Karpas-422 (cell line): ENCODE results near the gene NR1H4. TPM values are rescaled to one million over a fixed set of nuclear protein-coding genes. Genes with fewer than 3 reads are reported as not detected.

Source experiments
- DNase-seq: peaks from one replicate; pipeline ENCODE4 v3.0.0-alpha.2; 2015
- H2AFZ ChIP-seq: fragments of 200-600 bp; sonication (generic); 2 replicates; pipeline ENCODE4 v1.6.1; 2014; ENCODE audit warnings: antibody characterized with exemption, low read length, mixed read lengths
- H3K27ac ChIP-seq: fragments of 200-600 bp; sonication (generic); 2 replicates; pipeline ENCODE4 v1.5.1; 2014; ENCODE audit warnings: mild to moderate bottlenecking, low read length, moderate library complexity
- H3K27me3 ChIP-seq: fragments of 200-600 bp; sonication (generic); 2 replicates; pipeline ENCODE4 v1.6.1; 2014; ENCODE audit warnings: low read length, mixed read lengths
- H3K36me3 ChIP-seq: fragments of 200-600 bp; sonication (generic); 2 replicates; pipeline ENCODE4 v1.6.1; 2014; ENCODE audit warnings: low read length, mixed read lengths; ENCODE audit not compliant: insufficient read depth
- H3K4me1 ChIP-seq: fragments of 200-600 bp; sonication (generic); 2 replicates; pipeline ENCODE4 v1.6.1; 2014; ENCODE audit warnings: mild to moderate bottlenecking, low read length, mixed read lengths
- H3K4me2 ChIP-seq: fragments of 200-600 bp; sonication (generic); 2 replicates; pipeline ENCODE4 v1.6.1; 2014; ENCODE audit warnings: low read length, low read depth, mild to moderate bottlenecking; ENCODE audit not compliant: poor library complexity, severe bottlenecking
- H3K4me3 ChIP-seq: fragments of 200-600 bp; sonication (generic); 2 replicates; pipeline ENCODE4 v1.5.1; 2014; ENCODE audit warnings: mild to moderate bottlenecking, antibody characterized with exemption, low read length, mixed read lengths
- H3K79me2 ChIP-seq: fragments of 200-600 bp; sonication (generic); 2 replicates; pipeline ENCODE4 v1.6.1; 2014; ENCODE audit warnings: mild to moderate bottlenecking, low read length, mixed read lengths
- H3K9ac ChIP-seq: fragments of 200-600 bp; sonication (generic); 2 replicates; pipeline ENCODE4 v1.6.0; 2014; ENCODE audit warnings: low read length
- H3K9me2 ChIP-seq: fragments of 200-600 bp; sonication (generic), shearing (Covaris generic); replicated peaks from 2 replicates; pipeline ENCODE4 v1.6.0; 2014; ENCODE audit warnings: mild to moderate bottlenecking, low read length, moderate library complexity; ENCODE audit not compliant: insufficient read depth
- H3K9me3 ChIP-seq: fragments of 300-700, 200-600 bp; sonication (generic); 2 replicates; pipeline ENCODE4 v1.6.1; 2014; ENCODE audit warnings: low read length, mixed read lengths
- H4K20me1 ChIP-seq: fragments of 200-600 bp; sonication (generic); 2 replicates; pipeline ENCODE4 v1.6.1; 2014; ENCODE audit warnings: mild to moderate bottlenecking, antibody characterized with exemption, low read length, low read depth; ENCODE audit not compliant: insufficient read depth
- small RNA-seq: library from RNA; depleted of rRNA; stranded (forward); fragments of <200 nt; gene quantifications from one replicate; pipeline ENCODE3, GENCODE V24; 2014
- total RNA-seq: library from RNA; depleted of rRNA; stranded (reverse); fragments of >200 nt; shearing (Covaris generic); gene quantifications from 2 replicates; pipeline ENCODE4 v1.2.3, GENCODE V29; 2014; ENCODE audit warnings: low replicate concordance; rRNA removed

The NR1H4 gene
- total RNA-seq, 1 experiment from 2014 or later: not detected

- Histone ChIP-seq H3K9ac (no peak overlapping the region), H3K9me2 (no peaks in the 10 kb centered on the region), H3K79me2 (no peaks in the 10 kb centered on the region), H3K4me1 (no peaks in the 10 kb centered on the region), H2AFZ (no peak overlapping the region), H3K27me3 (no peaks in the 10 kb centered on the region), H3K36me3 (no peaks in the 10 kb centered on the region), H4K20me1 (no peaks in the 10 kb centered on the region), H3K4me2 (no peak overlapping the region), H3K27ac (no peak overlapping the region), H3K4me3 (no peak overlapping the region), H3K9me3 (no peaks in the 10 kb centered on the region)
- DNase-seq: no peak
Observed at GRCh38 chr12:100612606-100613005, 138.9 kb downstream of the NR1H4 start.

Small RNA genes within 50 kb of the gene (small RNA-seq; reads per million reads assigned to genes)
- not detected for gene AC010200.2

Other genes starting within 250 kb of the NR1H4 start
- 1.9 and 6.2 TPM in 2 replicates for gene DEPDC4, start 206.8 kb upstream of the NR1H4 start, total RNA-seq
- 43.9 and 96.2 TPM in 2 replicates for gene SCYL2, start 206.7 kb upstream of the NR1H4 start, total RNA-seq
- gene SLC17A8, start 116.8 kb upstream of the NR1H4 start, total RNA-seq: 0.15 TPM in 1 of 2 replicates, not detected in the other
- gene GAS2L3, start 99.8 kb downstream of the NR1H4 start, total RNA-seq: 1.4 and 5.7 TPM in 2 replicates